HUES48 (cell line): ENCODE measurements around the gene STX16.

Experiments used
- H3K27ac ChIP-seq: one replicate; pipeline ENCODE4 v1.7.0; 2013; ENCODE audit warnings: low read depth, low read length, inconsistent platforms
- H3K27me3 ChIP-seq: 2 replicates; pipeline ENCODE4 v1.6.1; 2013; ENCODE audit warnings: mild to moderate bottlenecking, low read length; ENCODE audit not compliant: control insufficient read depth, insufficient read depth
- H3K36me3 ChIP-seq: 2 replicates; pipeline ENCODE4 v1.6.1; 2013; ENCODE audit warnings: low read length; ENCODE audit not compliant: control insufficient read depth, insufficient read depth
- H3K4me1 ChIP-seq: 2 replicates; pipeline ENCODE4 v1.6.1; 2013; ENCODE audit warnings: mild to moderate bottlenecking, low read length; ENCODE audit not compliant: control insufficient read depth, insufficient read depth
- H3K4me3 ChIP-seq: 2 replicates; pipeline ENCODE4 v1.5.1; 2013; ENCODE audit warnings: mild to moderate bottlenecking, low read depth, low read length
- H3K9ac ChIP-seq: 2 replicates; pipeline ENCODE4 v1.6.1; 2013; ENCODE audit warnings: mild to moderate bottlenecking, low read depth, low read length, moderate library complexity
- H3K9me3 ChIP-seq: 2 replicates; pipeline ENCODE4 v1.6.1; 2013; ENCODE audit warnings: low read length; ENCODE audit not compliant: control insufficient read depth, insufficient read depth

STX16 gene

DNA sequence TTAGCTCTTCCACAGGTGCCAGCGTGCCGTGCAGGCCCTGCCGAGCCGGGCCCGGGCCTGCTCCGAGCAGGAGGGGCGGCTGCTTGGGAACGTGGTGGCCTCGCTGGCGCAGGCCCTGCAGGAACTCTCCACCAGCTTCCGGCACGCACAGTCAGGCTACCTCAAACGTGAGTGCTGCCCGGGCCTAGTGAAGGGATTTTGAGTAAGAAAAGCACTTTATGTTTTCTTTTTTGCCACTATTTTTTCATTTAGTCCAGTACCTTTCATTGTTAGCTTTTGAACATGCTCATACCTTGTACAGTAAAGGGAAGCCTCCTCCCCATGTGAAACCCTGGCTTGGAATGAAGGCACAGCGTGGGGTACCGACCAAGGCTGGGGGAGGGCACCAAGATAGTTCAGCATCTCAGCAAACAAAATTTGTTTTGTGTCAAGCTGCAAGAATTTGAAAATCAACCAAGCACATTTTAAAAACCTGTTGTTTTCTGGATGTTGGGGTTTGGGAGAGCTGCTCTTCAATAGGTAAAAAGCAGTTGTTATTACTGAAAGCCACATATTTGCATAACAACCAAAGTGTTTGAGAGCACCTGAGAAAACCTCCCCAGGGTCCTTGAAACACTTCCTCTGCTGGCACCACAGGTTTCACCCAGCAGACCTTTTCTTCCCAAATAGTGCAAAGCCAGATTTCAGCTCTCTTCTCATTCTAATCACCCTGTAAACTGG is 18.4 kb downstream of the STX16 start:
- Histone ChIP-seq H3K27ac (peak overlapping the region; percentile 100), H3K4me1 (peaks cover 48% of the 10 kb centered on the region), H3K9ac (peak overlapping the region; percentile 74), H3K4me3 (peak overlapping the region; percentile 20), H3K27me3 (no peaks in the 10 kb centered on the region), H3K36me3 (peaks cover 40% of the 10 kb centered on the region), H3K9me3 (no peaks in the 10 kb centered on the region)

DNA sequence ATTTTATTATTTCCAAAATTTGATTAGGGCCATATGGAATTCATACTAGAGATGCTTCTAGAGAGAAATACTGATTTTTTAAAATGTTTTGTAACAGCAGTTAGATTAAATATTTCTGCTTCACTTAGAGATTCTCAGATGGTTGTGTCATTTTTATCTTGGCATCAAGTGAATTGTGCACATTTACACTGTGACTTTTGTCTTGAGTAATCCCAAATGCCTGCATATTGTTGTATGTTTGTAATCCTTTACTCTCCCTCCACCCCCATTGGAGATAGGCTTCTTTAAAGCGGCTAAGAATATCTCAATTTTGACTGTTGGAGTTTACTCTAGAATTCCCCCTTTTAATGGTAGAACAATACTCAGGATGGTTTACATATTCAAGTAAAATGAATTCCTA is 19.0 kb downstream of the STX16 start:
- Histone ChIP-seq H3K9me3 (no peaks in the 10 kb centered on the region), H3K36me3 (peaks cover 46% of the 10 kb centered on the region), H3K4me3 (peak overlapping the region; percentile 20), H3K9ac (peak overlapping the region; percentile 50), H3K27ac (peak overlapping the region; percentile 100), H3K27me3 (no peaks in the 10 kb centered on the region), H3K4me1 (peaks cover 44% of the 10 kb centered on the region)

- Histone ChIP-seq H3K9ac (peak overlapping the region; percentile 50; the same call in 1 of the 2 replicates), H3K27me3 (no peaks in the 10 kb centered on the region), H3K36me3 (peaks cover 52% of the 10 kb centered on the region), H3K9me3 (no peaks in the 10 kb centered on the region), H3K4me1 (peaks cover 41% of the 10 kb centered on the region), H3K4me3 (peak overlapping the region; percentile 20; the same call in 1 of the 2 replicates), H3K27ac (peak overlapping the region; percentile 100)
Measured at GRCh38 chr20:58670659-58671058, 19.6 kb downstream of the STX16 start.

GRCh38 chr20:58673119-58673518 is 22.0 kb downstream of the STX16 start:
- Histone ChIP-seq H3K27me3 (no peaks in the 10 kb centered on the region), H3K9me3 (no peaks in the 10 kb centered on the region), H3K27ac (no peak overlapping the region), H3K36me3 (peaks cover 67% of the 10 kb centered on the region), H3K9ac (no peak overlapping the region), H3K4me3 (no peak overlapping the region), H3K4me1 (peaks cover 33% of the 10 kb centered on the region)

GRCh38 chr20:58675146-58675584 is 24.1 kb downstream of the STX16 start:
- Histone ChIP-seq H3K9me3 (no peaks in the 10 kb centered on the region), H3K27me3 (no peaks in the 10 kb centered on the region), H3K27ac (no peak overlapping the region), H3K4me1 (peaks cover 18% of the 10 kb centered on the region), H3K4me3 (no peak overlapping the region), H3K36me3 (peaks cover 83% of the 10 kb centered on the region), H3K9ac (no peak overlapping the region)

GRCh38 chr20:58675641-58676040 is 24.6 kb downstream of the STX16 start:
- Histone ChIP-seq H3K27me3 (no peaks in the 10 kb centered on the region), H3K9ac (no peak overlapping the region), H3K27ac (no peak overlapping the region), H3K36me3 (peaks cover 88% of the 10 kb centered on the region), H3K9me3 (no peaks in the 10 kb centered on the region), H3K4me1 (peaks cover 13% of the 10 kb centered on the region), H3K4me3 (no peak overlapping the region)

DNA sequence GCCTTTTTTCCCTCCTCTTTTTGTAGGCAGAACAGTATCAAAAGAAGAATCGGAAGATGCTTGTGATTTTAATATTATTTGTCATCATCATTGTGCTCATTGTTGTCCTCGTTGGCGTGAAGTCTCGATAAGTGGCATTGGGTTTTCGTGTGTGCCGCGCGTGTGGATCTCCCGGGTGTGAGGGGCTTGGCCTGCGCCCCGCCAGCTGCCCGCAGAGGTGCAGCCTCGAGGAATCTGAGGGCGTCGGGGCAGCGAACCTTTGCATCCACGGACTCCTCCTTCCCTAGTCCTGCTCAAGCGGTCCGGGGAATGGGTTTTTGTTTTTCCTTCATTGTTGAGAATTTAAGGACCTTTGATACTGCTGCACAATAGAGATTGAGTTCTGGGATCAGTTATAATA is 25.1 kb downstream of the STX16 start:
- no peaks in the 10 kb centered on the region for H3K27me3 ChIP-seq
- H3K4me1 ChIP-seq: peaks cover 8% of the 10 kb centered on the region
- H3K36me3 ChIP-seq: peaks cover 86% of the 10 kb centered on the region
- no peaks in the 10 kb centered on the region for H3K9me3 ChIP-seq
- no peak overlapping the region for H3K27ac ChIP-seq
- H3K4me3 ChIP-seq: no peak overlapping the region
- H3K9ac ChIP-seq: no peak overlapping the region

- H3K9me3 ChIP-seq: no peaks in the 10 kb centered on the region
- H3K27ac ChIP-seq: peak overlapping the region; percentile 43
- peaks cover 80% of the 10 kb centered on the region for H3K36me3 ChIP-seq
- H3K4me3 ChIP-seq: no peak overlapping the region
- H3K9ac ChIP-seq: no peak overlapping the region
- H3K27me3 ChIP-seq: no peaks in the 10 kb centered on the region
- H3K4me1 ChIP-seq: peaks cover 8% of the 10 kb centered on the region; the same call in 1 of the 2 replicates
Measured at GRCh38 chr20:58677079-58677604, 26.1 kb downstream of the STX16 start.

DNA sequence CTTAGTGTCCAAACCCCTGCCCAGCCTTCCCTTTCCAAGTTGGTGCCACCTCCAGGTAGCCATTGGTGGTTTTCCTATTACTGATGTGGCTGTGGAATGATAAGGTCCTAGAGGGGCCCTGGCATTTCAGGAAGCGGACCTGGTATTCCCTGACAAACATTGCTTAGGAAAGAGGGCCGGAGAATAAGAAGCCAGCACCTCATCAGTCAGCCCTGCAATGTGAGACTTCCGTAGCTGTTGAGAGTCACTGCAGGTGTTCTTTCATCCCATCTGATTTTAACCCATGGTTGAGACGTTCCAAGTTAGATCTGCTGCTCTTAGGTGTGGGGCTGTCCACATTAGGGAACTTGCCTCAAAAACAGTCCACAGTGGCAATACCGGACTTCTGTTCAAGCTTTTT is 26.7 kb downstream of the STX16 start:
- Histone ChIP-seq H3K27ac (peak overlapping the region; percentile 43), H3K36me3 (peaks cover 74% of the 10 kb centered on the region), H3K4me1 (peaks cover 8% of the 10 kb centered on the region; the same call in 1 of the 2 replicates), H3K4me3 (no peak overlapping the region), H3K9ac (no peak overlapping the region), H3K9me3 (no peaks in the 10 kb centered on the region), H3K27me3 (no peaks in the 10 kb centered on the region)

GRCh38 chr20:58678806-58679205 is 27.7 kb downstream of the STX16 start:
- Histone ChIP-seq H3K27me3 (no peaks in the 10 kb centered on the region), H3K9ac (no peak overlapping the region), H3K36me3 (peaks cover 64% of the 10 kb centered on the region), H3K9me3 (no peaks in the 10 kb centered on the region), H3K4me1 (peaks cover 8% of the 10 kb centered on the region; the same call in 1 of the 2 replicates), H3K4me3 (no peak overlapping the region), H3K27ac (no peak overlapping the region)
